HepG2 (cell line): ENCODE data around the gene ZBTB32. TPM values are rescaled to one million over a fixed set of nuclear protein-coding genes. Genes with fewer than 3 reads are reported as not detected.

Experiments
- AKAP8 ChIP-seq: sonication (generic); formaldehyde crosslinking; IDR thresholded peaks from 2 replicates; pipeline ENCODE4 v1.5.1; 2020; ENCODE audit warnings: mild to moderate bottlenecking, missing genetic modification reagents
- CCAR2 ChIP-seq: fragments of 200-400 bp; formaldehyde crosslinking; optimal IDR thresholded peaks from 2 replicates; pipeline ENCODE3; 2018; ENCODE audit warnings: low read depth, mild to moderate bottlenecking, low read length, moderate library complexity
- ELF1 ChIP-seq: sonication (generic); formaldehyde crosslinking; IDR thresholded peaks from 2 replicates; pipeline ENCODE4 v1.4.0; 2020; ENCODE audit warnings: missing genetic modification reagents
- GTF2F1 ChIP-seq: fragments of 150-350 bp; IDR thresholded peaks from 2 replicates; pipeline ENCODE4 v1.6.1; 2014; ENCODE audit warnings: low read length
- HNF4G ChIP-seq, 2 experiments: sonication (generic) in 1 of 2; formaldehyde crosslinking in 1 of 2; IDR thresholded peaks; 2 replicates each; pipeline versions ENCODE4 v1.4.0 to v1.6.1; 2011 to 2020; ENCODE audit warnings: borderline replicate concordance in 2 of 2, low read depth in 2 of 2, mild to moderate bottlenecking in 2 of 2, low read length in 1 of 2, missing genetic modification reagents in 1 of 2, moderate library complexity in 1 of 2
- MLLT10 ChIP-seq: sonication (generic); formaldehyde crosslinking; IDR thresholded peaks from 2 replicates; pipeline ENCODE4 v1.4.0; 2020; ENCODE audit warnings: missing genetic modification reagents
- NFIC ChIP-seq: IDR thresholded peaks from 2 replicates; pipeline ENCODE4 v1.6.1; 2012; ENCODE audit warnings: mild to moderate bottlenecking, low read length, inconsistent platforms
- PHF21A ChIP-seq: sonication (generic); formaldehyde crosslinking; IDR thresholded peaks from 2 replicates; pipeline ENCODE4 v1.5.0; 2020; ENCODE audit warnings: mild to moderate bottlenecking, missing genetic modification reagents
- RXRB ChIP-seq: IDR thresholded peaks from 2 replicates; pipeline ENCODE4 v1.6.1; 2016; ENCODE audit warnings: borderline replicate concordance, missing genetic modification reagents, missing compliant biosample characterization
- XRCC5 ChIP-seq: fragments of 200-400 bp; formaldehyde crosslinking; optimal IDR thresholded peaks from 2 replicates; pipeline ENCODE3; 2017; ENCODE audit warnings: mild to moderate bottlenecking, low read length
- ZNF597 ChIP-seq: sonication (generic); formaldehyde crosslinking; IDR thresholded peaks from 2 replicates; pipeline ENCODE4 v1.5.0; 2020; ENCODE audit warnings: missing genetic modification reagents
- ZNF7 ChIP-seq: IDR thresholded peaks from 2 replicates; pipeline ENCODE4 v1.6.1; 2016; ENCODE audit warnings: missing biosample characterization, missing genetic modification reagents
- polyA plus RNA-seq, 8 experiments: library from polyadenylated mRNA; depleted of rRNA in 3 of 8; stranded (reverse) in 7 of 8; unstranded in 1 of 8; fragments of >200 nt; fragmentation: Illumina TruSeq in 4 of 8; extraction: Trizol in 4 of 8; gene quantifications; 2 replicates each; pipeline versions ENCODE4 v1.2.1 to v1.2.3, GENCODE V29; 2011 to 2016; ENCODE audit warnings: low read depth in 4 of 8, missing spikeins in 1 of 8, mixed read lengths in 1 of 8; ENCODE audit not compliant: insufficient read depth in 1 of 8
- total RNA-seq, 5 experiments: library from RNA; depleted of rRNA; stranded (reverse); fragments of >200 nt; fragmentation: Illumina TruSeq; extraction: Trizol; gene quantifications; 2 replicates each; pipeline ENCODE4 v1.2.3, GENCODE V29; 2016; ENCODE audit warnings: low read depth in 1 of 5
- TF ChIP-seq, protein P1 (sequence below), 2 experiments: sonication (generic) in 1 of 2; formaldehyde crosslinking in 1 of 2; IDR thresholded peaks; 2 replicates each; pipeline versions ENCODE4 v1.4.0 to v1.6.1; 2016 to 2020; ENCODE audit warnings: borderline replicate concordance in 1 of 2, low read depth in 1 of 2, mild to moderate bottlenecking in 1 of 2, missing genetic modification reagents in 1 of 2
- TF ChIP-seq, protein P2 (sequence below): sonication (generic); formaldehyde crosslinking; IDR thresholded peaks from 2 replicates; pipeline ENCODE4 v1.4.0; 2020; ENCODE audit warnings: missing genetic modification reagents, borderline replicate concordance
- TF ChIP-seq, protein P3 (sequence below): sonication (generic); formaldehyde crosslinking; IDR thresholded peaks from 2 replicates; pipeline ENCODE4 v1.5.0; 2020; ENCODE audit warnings: missing genetic modification reagents
- TF ChIP-seq, protein P4 (sequence below): sonication (generic); formaldehyde crosslinking; IDR thresholded peaks from 2 replicates; pipeline ENCODE4 v1.8.0; 2022; ENCODE audit warnings: missing genetic modification reagents, mild to moderate bottlenecking, borderline replicate concordance

ZBTB32 gene
- total and polyA plus RNA-seq, 2 of the 13 experiments (the other 11 are each of a cell fraction or from before 2014, with no cell fraction given): not detected

GRCh38 chr19:35716801-35717664, 12.7 kb downstream of the ZBTB32 start (continued):
- TF ChIP-seq, protein P1, sequence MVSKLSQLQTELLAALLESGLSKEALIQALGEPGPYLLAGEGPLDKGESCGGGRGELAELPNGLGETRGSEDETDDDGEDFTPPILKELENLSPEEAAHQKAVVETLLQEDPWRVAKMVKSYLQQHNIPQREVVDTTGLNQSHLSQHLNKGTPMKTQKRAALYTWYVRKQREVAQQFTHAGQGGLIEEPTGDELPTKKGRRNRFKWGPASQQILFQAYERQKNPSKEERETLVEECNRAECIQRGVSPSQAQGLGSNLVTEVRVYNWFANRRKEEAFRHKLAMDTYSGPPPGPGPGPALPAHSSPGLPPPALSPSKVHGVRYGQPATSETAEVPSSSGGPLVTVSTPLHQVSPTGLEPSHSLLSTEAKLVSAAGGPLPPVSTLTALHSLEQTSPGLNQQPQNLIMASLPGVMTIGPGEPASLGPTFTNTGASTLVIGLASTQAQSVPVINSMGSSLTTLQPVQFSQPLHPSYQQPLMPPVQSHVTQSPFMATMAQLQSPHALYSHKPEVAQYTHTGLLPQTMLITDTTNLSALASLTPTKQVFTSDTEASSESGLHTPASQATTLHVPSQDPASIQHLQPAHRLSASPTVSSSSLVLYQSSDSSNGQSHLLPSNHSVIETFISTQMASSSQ (IDR thresholded peaks at IDR 0.05; ENCODE audit: low read depth): peak; percentile 22; the same call in 1 of the 2 replicates
- TF ChIP-seq, protein P1 (CRISPR knock-in tag; IDR thresholded peaks at IDR 0.05; ENCODE audit: borderline replicate concordance): no peak
- TF ChIP-seq XRCC5 (peak; percentile 14), ZNF597 (no peak), ELF1 (CRISPR knock-in tag) (peak; percentile 94; the same call in 1 of the 2 replicates), NFIC (no peak), HNF4G (IDR thresholded peaks at IDR 0.05; ENCODE audit: borderline replicate concordance, low read depth, low read length) (0 out of 2 replicates have a peak, but pooled peaks have one; percentile 13), HNF4G (CRISPR knock-in tag; IDR thresholded peaks at IDR 0.05; ENCODE audit: borderline replicate concordance, low read depth) (no peak), GTF2F1 (no peak), AKAP8 (CRISPR knock-in tag) (no peak), PHF21A (peak; percentile 82), ZNF7 (CRISPR knock-in tag) (no peak), MLLT10 (CRISPR knock-in tag) (no peak), RXRB (CRISPR knock-in tag) (peak; percentile 31; the same call in 1 of the 2 replicates), CCAR2 (peak; percentile 46)
- TF ChIP-seq, protein P2, sequence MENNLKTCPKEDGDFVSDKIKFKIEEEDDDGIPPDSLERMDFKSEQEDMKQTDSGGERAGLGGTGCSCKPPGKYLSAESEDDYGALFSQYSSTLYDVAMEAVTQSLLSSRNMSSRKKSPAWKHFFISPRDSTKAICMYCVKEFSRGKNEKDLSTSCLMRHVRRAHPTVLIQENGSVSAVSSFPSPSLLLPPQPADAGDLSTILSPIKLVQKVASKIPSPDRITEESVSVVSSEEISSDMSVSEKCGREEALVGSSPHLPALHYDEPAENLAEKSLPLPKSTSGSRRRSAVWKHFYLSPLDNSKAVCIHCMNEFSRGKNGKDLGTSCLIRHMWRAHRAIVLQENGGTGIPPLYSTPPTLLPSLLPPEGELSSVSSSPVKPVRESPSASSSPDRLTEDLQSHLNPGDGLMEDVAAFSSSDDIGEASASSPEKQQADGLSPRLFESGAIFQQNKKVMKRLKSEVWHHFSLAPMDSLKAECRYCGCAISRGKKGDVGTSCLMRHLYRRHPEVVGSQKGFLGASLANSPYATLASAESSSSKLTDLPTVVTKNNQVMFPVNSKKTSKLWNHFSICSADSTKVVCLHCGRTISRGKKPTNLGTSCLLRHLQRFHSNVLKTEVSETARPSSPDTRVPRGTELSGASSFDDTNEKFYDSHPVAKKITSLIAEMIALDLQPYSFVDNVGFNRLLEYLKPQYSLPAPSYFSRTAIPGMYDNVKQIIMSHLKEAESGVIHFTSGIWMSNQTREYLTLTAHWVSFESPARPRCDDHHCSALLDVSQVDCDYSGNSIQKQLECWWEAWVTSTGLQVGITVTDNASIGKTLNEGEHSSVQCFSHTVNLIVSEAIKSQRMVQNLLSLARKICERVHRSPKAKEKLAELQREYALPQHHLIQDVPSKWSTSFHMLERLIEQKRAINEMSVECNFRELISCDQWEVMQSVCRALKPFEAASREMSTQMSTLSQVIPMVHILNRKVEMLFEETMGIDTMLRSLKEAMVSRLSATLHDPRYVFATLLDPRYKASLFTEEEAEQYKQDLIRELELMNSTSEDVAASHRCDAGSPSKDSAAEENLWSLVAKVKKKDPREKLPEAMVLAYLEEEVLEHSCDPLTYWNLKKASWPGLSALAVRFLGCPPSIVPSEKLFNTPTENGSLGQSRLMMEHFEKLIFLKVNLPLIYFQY (CRISPR knock-in tag): no peak; the same call in 1 of the 2 replicates
- TF ChIP-seq, protein P3, sequence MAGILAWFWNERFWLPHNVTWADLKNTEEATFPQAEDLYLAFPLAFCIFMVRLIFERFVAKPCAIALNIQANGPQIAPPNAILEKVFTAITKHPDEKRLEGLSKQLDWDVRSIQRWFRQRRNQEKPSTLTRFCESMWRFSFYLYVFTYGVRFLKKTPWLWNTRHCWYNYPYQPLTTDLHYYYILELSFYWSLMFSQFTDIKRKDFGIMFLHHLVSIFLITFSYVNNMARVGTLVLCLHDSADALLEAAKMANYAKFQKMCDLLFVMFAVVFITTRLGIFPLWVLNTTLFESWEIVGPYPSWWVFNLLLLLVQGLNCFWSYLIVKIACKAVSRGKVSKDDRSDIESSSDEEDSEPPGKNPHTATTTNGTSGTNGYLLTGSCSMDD (CRISPR knock-in tag): no peak
- TF ChIP-seq, protein P4, sequence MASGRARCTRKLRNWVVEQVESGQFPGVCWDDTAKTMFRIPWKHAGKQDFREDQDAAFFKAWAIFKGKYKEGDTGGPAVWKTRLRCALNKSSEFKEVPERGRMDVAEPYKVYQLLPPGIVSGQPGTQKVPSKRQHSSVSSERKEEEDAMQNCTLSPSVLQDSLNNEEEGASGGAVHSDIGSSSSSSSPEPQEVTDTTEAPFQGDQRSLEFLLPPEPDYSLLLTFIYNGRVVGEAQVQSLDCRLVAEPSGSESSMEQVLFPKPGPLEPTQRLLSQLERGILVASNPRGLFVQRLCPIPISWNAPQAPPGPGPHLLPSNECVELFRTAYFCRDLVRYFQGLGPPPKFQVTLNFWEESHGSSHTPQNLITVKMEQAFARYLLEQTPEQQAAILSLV (CRISPR knock-in tag): no peak
